Putamen (tissue), 1 donor: ENCODE results near the gene NAALADL2.
"Not testable (repeated sequence)": the region's sequence is repeated elsewhere in the genome, so short reads cannot be mapped to it uniquely, and the experiment has no call there.

Experiments
- DNase-seq: peaks from one replicate; pipeline ENCODE4 v3.0.0-alpha.2; 2016; ENCODE audit warnings: low spot score

The NAALADL2 gene

DNA sequence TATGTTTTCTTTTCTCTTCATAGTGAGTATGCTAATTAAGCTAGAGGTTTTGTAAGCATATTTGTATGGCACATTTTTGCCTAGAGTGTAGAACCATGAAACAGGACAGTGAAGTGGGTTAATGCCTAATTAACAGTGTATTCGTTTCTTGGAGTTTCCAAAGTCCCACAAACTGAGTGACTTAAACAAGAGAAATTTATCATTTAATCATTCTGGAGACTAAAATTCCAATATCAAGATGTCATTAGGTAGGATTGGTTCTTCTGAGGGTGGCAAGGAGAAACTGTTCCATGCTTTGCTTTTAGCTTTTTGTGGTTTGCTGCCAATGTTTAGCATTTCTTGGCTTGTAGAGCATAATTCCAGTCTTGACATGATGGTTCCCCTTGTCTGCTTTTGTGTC, 734.2 kb downstream of the NAALADL2 start:
- no peak for DNase-seq

DNA sequence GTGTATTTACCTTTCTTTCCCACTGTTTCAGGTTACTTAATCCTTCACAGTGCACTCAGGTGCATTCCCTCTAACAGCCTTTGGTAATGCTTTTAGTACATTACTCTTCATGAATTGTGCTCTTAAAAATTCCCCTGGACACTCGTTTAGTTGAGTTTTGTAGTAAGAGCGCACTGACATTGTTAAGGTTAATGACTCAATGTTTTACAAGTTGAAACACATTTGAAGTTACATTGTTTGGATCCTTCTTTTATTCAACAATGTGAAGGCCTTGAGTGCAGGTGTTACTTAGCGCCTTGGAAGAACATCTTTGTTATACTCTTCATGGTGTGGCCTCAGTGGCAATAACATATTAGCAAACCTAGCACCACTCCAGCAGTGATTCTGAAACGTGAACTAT, 739.6 kb downstream of the NAALADL2 start:
- DNase-seq: no peak

- no peak for DNase-seq
These were observed 742.4 kb downstream of the NAALADL2 start for GRCh38 chr3:175601521-175601920.

- no peak for DNase-seq
These were observed 746.7 kb downstream of the NAALADL2 start for GRCh38 chr3:175605851-175606250.

DNA sequence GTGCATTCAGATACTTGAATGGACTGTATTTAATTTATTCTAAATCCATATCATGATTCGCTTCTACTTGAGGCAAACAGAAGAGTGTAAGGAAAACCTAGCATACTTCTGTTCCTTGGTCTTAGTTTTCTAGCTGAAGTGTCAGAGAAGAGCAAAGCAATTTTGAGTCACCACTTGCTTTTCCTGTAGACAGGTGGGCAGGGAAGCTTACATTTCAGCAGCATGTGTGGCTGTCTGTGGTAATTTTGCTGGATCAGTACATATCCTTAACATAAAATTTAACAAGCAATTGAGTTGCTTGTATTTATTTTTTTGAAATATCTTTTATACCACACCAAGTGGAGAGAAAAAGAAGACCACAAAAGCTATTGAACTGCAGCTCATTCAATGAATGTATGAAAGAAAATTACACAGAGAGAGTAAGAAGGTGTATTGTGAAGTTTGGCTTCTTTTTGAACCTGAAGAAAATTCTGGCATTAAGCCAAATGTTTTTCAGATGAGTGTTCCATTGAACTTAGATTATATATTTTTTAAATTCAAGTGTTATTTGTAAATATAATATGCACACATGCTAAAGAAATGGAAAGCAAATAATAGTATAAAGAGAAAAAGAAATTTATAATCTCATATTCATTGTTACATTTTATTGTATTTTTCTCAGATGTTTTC, 747.6 kb downstream of the NAALADL2 start:
- DNase-seq: no peak

DNA sequence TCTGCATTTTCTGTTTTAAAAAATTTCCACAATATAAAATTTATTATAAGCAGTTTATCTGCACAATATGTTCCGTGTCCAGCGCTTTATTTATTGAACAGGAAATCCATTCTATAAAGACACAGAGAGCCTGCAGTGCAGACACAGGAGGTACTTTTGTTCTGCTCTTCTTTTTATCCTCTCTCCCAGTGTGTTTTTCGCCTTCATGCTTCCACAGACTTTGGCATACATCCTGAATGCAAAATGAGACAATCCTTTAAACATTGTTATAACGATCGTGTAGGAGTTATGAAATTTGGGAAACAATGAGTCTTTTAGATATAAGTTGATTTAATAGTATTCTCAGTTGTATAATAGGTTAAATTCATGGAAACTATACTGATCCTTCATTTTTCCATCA, 749.2 kb downstream of the NAALADL2 start:
- peak; percentile 2 for DNase-seq

DNA sequence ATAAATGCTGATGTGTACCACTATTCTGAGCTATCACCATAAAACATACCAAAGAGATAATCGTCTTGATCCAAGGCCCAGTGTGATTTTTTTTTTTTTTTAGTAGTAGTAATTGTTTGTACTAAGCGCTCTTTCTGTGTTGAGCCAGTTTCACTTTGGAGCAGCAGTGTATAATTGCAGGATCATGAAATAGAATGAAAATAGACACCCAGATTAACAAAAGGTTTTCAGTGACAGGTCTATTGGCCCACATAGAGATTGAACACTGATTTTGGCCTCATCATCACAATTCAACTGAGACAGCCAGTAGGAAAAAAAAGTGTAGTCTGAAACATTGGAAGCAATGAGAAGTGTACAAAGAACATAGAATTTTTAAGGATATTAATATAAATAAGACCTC, 749.8 kb downstream of the NAALADL2 start:
- no peak for DNase-seq

DNA sequence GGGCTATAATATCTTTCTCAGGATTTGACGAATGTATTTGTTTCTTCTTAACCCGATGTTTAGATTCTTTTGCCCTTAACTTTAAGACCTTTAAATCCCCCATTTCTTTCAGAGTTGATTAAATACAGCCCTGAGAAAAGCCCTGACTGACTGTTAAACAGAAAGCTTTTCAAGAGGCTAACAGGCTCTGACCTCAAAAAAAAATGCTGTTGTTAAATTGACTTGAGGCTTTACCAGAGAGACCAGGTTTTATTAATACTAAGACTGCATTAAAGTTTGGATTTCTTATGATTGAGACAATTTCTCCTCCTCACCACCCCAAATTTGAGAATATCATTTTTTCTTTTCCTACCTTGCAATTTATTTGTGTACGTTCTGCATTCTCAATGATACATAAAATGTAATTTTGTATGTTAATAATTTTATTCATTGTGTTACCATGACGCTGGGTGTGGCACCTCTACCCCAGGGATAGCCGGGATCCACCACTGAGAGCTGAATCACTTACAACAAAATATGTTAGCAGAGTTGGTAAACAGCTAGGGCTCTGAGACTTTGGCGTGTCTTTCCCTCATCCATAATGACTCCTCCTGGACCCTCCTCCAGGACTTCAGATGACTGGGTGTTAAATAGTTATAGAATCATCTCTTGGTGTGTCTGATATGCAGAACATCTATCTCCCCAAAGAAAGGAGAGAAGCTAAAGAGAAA, 753.5 kb downstream of the NAALADL2 start:
- DNase-seq: no peak

- not testable (repeated sequence) for DNase-seq
These were observed 755.0 kb downstream of the NAALADL2 start for GRCh38 chr3:175614107-175614506.

- DNase-seq: no peak
These were observed 758.1 kb downstream of the NAALADL2 start for GRCh38 chr3:175617247-175617646.

DNA sequence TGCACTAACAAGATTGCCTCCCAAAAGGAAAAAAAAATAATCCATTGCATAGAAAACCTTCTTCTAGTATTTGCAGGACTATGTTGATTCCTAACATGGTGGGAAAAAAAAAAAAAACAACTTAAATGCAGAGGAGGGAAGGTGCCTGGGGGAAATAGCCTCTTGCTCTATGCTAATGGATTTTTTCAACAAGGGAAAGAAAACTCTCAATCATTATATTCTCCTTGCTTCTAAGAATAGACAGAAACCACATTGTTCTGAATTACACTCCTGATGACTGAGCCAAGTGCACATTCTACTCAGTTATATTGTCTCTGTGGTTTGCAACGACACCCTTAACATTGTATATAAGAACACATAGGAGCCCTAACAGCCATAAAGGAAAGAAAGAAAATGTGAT, 760.2 kb downstream of the NAALADL2 start:
- no peak for DNase-seq

GRCh38 chr3:175620093-175620492, 761.0 kb downstream of the NAALADL2 start:
- no peak for DNase-seq

- DNase-seq: no peak
These were observed 761.4 kb downstream of the NAALADL2 start for GRCh38 chr3:175620532-175620931.

GRCh38 chr3:175640958-175641357, 781.8 kb downstream of the NAALADL2 start:
- no peak for DNase-seq

GRCh38 chr3:175646865-175647264, 787.7 kb downstream of the NAALADL2 start:
- no peak for DNase-seq

DNA sequence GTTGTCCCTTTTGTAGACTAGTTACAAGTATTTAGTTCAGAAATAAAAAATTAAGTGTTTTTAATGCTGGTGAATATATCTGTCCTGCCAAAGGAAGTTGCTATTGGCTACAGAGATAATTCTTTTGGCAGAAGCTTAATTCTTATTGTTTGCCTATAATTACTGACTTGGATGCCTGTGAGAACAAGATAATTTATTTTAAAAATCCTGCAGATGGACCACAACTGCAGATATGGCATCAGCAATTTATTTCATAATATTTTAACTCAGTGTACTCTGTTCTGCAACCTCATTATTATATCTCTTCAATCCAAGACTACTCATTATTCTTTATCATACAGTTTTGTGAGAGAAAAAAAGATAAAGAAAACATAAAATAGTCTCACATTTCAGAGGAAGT, 789.8 kb downstream of the NAALADL2 start:
- no peak for DNase-seq

DNA sequence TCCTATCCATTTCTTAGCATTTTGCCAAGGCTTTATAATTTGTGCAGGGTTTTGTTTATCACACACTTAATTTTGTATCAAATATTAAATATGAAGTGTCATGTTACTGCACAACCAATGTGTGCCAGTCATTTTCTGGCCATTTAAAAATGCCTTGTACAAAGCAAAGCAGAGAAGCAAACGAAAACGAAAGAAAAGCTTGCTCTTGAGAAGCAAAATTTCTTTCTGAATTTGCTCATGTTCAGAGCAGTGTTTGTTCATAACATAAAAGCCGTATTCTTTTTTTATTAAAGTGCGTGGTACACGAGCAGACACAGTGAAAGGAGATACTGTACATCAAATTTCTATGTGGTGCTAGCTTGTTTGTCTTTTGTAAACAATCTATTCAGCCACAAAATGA, 792.6 kb downstream of the NAALADL2 start:
- no peak for DNase-seq

DNA sequence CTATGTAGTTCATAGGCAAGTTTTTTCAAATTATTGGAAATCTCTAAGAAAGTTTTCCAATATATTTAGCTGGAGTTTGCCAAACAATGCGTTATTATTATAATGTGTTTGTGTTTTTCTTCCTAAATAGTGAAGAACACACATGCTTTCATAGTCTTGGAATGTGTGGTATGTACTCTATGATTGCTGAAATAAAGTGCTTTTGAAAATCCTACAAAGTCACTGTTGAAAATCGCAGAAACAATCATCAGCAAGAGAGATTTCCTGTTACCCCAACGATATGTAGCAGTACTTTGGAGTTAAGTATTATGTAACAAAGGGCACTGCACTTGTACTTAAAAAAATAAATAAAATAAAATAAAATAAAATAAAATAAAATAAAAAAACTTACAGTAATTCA, 796.2 kb downstream of the NAALADL2 start:
- DNase-seq: no peak

DNA sequence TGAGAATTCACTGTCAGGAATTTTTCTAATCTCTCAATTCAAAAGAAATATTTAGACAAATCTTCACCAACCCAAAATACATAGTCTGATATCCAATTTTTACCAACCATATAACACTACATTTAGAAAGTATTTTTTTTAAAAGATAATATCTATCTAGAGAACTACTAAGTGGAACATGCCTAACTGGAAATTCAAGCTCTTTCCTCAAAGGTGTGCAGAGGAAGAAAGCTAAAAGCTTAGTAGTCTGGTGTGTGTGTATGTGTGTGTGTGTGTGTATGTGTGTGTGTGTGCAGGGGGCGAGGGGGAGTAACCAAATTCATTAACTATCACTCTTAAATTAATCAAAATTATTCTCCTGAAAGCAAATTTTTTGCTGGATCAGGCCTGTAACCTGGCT, 797.3 kb downstream of the NAALADL2 start:
- no peak for DNase-seq

- DNase-seq: no peak
These were observed 800.7 kb downstream of the NAALADL2 start for GRCh38 chr3:175659670-175660350.

- no peak for DNase-seq
These were observed 803.7 kb downstream of the NAALADL2 start for GRCh38 chr3:175662815-175663214.

- no peak for DNase-seq
These were observed 805.8 kb downstream of the NAALADL2 start for GRCh38 chr3:175664911-175665310.

GRCh38 chr3:175668300-175668699, 809.2 kb downstream of the NAALADL2 start:
- no peak for DNase-seq
